CD4-positive, alpha-beta T cell treated with Interleukin-6 for 4 hours (primary cell): ENCODE measurements around the gene COX19.

ENCODE experiments used
- DNase-seq: peaks from one replicate; pipeline ENCODE4 v3.0.0-alpha.2; 2020; ENCODE audit warnings: mixed read lengths

COX19 gene

DNA sequence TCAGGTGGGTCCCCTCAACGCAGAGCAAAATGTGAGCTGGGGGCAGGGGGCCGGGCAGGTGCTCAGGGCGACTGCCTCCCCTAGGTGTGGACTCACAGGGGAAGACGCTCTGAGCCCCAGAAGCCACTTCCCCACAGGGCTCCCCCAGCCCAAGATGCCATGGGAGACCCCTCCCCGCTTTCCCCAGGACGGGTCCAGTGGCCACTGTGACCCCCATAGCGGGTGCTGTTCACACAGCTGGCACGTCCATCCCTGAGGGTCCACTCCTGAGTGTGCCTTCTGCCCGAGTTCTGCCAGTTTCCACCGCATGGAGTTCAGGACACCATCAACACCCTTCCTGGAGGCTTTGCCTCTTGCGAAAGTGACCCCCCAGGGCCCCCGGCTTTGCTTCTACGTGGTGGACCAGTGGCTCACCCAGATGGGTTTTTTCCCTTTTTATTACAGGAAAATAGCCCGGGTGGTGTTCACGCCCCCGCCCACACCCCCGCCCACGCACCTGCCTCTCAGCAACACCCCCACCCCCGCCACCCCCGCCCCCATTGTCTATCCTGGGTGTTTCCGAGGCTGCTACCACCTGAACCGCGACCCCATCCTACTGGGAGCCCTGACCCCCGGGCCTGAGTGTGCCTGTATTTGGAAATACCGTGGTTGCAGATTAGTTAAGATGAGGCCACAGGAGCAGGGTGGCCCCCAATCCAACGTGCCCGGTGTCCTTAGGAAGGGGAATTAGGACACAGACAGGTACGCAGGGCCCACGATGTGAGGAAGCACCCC lies 52.8 kb downstream of the COX19 start:
- peak; percentile 56 for DNase-seq

DNA sequence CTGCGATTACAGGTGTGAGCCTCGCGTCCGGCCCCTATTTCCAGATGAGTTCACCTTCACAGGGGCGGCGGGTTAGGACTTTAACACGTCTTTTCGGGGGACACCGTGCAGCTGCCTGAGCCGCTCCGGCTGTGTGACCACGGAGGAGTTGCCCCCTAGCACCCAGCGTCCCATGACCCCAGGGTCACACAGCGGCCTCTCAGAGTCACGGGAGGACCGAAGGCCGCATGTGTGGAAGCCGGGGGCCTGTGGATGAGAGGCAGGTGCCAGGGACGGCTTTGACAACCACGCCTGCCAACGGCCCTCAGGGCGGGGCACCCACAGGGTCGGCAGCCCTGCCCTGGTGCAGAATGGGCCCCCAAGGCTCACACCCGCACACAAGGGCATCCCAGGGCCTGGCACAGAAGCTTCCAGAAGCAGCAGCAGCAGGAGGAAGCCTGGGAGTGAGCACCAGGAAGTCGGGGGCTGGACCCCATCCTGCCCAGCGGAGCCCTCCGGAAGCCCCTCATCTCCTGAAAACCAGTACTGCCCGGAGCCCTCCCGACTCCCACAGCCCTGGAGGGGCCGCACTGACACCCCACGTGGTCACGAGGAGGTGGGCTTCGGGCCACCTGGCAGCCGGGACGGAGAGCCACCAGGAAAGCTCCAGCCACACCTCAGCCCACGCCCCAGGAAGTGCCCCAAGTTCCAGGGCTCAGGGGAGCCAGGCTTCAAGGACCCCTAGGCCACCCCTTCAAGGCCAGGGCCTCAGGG lies 53.6 kb downstream of the COX19 start:
- peak; percentile 30 for DNase-seq

DNA sequence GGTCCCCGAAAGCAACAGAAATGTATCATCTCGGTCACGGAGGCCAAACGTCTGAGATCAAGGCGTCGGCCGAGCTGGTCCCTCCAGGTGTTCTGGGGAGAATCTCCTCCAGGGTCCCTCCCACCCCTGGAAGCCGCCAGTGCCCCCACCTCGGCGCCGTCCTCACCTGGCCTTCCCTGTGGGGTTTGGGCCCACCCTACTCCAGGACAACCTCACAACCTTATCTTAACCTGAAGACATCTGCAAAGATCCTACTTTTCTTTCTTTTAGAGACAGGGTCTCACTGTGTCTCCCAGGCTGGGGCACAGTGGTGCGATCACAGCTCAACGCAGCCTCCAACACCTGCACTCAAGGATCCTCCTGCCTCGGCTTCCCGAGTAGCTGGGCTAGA lies 54.3 kb downstream of the COX19 start:
- DNase-seq: no peak

DNA sequence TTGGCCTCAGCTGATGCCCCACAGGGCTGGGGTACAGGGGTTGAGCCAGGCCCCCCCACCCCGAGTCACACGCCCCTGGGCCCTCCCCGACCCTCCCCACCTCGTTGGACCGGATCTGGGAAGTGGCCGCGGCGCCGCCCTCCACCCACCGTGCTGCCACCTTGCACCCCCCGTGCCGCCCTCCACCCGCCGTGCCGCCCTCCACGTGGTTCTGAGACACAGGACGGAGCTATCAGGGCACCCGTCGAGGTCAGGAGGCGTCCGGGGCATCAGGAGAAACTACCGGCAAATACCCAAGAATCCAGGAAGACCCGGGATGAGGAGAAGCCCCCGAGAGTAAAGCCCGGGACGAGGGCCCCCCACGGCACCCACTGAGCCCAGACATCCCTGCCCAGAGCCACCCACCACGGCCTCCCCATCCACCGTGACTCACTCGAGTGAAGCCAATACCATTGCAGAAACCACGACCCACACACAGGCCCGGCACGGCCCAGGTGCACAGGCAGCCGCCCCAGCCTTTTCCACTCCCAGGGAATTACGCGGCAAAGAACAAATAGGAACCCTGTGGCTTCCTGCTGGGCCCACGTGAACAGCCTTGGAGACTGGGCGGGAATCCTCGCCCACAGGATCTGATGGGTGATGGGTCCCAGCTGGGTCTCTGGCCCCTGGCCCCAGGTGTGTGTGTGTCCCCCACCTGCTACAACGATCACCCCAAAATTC lies 54.8 kb downstream of the COX19 start:
- DNase-seq: peak; percentile 37

DNA sequence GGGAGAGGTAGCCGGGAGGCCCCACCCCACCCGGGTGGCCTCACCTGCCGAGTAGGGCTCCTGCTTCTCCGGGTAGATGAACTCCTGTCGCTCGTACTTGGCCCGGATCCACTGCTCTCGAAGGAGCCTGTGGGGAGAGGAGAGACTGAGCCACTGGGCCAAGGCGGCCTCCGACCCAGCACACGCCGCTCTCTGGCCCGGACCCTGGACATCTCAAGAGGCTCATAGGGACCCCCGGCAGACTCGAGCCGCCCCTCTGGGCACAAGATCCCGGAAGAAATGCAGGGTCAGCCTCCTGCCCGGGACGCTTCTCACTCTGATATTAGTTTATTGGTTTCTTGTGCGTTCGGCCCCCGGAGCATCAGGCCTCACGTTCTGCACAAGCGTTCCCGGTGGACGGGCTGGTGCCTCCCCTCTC lies 55.4 kb downstream of the COX19 start:
- no peak for DNase-seq

DNA sequence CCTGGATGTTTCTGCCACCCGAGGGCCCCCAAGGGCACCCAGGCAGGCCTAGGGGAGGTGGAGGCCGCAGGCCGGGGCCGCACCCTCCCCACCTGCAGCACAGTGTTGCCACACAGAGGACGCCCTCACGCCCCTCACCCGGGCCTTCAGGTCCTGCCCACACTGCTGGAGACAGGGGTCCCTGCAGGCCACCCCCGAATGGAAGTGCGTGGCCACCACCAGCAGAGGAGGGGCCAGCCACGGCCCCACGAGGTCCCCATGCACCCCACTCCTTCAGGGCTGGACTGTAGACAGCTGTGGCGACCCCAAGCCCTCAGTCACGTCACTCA lies 56.3 kb downstream of the COX19 start:
- no peak for DNase-seq

DNA sequence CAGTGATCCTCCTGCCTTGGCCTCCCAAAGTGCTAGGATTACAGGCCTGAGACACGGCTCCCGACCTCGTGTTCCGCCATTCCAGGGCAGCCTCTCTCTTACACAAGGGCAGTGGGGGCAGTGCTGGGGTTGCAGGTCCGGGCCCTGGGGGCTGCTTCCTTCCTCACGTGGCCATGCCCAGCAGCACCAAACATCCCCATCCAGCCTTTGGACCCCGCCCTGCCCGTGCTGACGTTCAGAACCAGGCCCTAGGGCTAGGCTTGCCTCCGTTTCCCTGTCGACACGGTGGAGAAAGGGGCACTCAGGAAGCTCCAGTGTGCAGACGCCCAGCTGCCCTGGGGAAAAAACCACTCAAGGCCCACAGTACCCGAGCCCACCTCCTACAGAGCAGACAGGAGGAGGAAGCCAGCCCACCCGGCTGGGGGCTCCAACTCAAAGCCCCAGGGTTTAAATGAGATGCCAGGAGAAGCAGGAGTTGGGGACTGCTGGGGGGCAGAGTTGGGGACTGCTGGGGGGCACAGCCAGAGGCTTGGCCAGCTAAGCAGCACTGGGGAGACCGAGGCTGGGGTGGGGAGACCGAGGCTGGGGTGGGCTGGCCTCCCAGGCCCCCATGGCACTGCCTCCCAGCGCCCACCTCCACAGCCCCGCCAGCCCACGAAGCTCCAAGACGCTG lies 56.8 kb downstream of the COX19 start:
- no peak for DNase-seq

DNA sequence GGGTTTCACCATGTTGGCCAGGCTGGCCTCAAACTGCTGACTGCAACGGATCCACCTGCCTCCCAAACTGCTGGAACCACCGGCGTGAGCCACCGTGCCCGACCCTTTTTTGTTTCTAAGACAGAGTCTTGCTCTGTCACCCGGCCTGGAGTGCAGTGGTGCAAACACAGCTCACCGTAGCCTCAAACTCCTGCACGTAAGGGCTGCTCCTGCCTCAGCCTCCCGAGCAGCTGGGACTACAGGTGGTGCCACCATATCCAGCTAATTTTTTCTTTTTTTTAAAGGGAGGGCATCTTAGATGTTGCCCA lies 57.3 kb downstream of the COX19 start:
- DNase-seq: no peak

DNA sequence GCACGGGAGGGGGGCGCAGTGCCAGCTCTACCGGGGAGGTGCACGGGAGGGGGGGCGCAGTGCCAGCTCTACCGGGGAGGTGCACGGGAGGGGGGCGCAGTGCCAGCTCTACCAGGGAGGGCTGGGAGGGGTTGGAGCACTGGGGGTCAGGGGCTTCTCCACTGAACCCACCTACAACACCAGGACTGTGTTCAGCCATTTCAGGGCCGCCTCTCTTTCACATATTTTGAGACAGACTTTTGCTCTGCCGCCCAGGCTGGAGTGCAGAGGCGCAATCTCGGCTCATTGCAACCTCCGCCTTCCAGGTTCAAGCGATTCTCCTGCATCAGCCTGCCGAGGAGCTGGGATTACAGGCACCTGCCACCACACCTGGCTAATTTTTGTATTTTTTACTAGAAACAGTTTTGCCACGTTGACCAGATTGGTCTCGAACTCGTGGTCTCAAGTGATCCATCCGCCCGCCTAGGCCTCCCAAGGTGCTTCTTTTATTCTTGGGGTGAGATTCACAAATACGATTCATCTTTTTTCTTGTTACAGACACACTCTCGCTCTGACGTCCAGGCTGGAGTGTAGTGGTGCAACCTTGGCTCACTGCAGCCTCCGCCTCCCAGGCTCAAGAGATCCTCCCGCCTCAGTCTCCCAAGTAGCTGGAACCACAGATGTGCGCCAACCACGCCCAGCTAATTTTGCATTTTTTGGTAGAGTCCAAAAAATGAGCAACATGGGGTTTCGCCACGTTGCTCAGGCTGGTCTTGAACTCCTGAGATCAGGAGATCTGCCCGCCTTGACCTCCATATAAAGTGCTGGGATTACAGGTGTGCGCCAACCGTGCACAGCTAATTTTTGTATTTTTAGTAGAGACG lies 57.9 kb downstream of the COX19 start:
- no peak for DNase-seq

DNA sequence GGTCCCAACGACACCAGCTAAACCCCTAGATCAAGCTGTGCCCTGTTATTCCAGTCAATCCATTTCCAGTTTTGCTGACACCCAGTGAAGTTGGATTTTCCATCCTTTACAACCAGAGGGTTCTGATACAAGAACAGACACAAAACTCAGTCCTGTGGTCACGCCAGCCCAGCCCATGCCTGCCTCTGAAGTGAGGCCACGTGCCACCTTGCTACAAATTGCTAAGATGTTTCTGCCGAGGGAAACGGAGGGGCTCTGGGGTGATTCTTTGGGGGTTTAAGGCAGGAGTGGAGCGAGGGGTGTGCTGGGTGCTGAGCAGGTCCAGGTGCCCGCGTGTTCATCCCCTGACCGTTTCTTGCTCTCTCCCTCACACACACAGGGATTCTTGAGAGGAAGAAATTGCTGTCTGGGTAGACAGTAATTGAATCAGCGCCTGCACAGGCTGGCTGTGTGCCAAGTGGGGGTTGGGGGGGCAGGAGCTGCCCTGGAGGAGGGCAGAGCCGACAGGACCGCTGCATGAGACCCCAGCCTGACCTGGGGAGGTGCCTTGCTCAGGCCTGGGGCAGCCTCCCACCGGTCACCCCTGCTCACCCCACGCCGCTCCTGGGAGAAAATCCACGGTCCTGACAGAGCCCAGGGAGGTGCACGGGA lies 58.9 kb downstream of the COX19 start:
- no peak for DNase-seq
